Stimulated activated CD4-positive, alpha-beta T cell treated with anti-CD3 and anti-CD28 coated beads, Interleukin-15, amount 100 ng/mL, for 24 hours (primary cell): ENCODE measurements around the gene RECK.
A peak's percentile ranks its signal among the peaks of the same experiment; 100 is the strongest.
"Not testable (repeated sequence)": the region's sequence is repeated elsewhere in the genome, so short reads cannot be mapped to it uniquely, and the experiment has no call there.

ENCODE experiments used
- DNase-seq: peaks from one replicate; pipeline ENCODE4 v3.0.0-alpha.2; 2020

Gene RECK

GRCh38 chr9:36036780-36037548 is at the start of gene RECK:
RECK (plus strand) TSS chr9:36036913; CDS start chr9:36036999, 86 bp downstream.
- DNase-seq: peak; percentile 96

GRCh38 chr9:35990155-35990554 is 46.6 kb upstream of the RECK start:
- DNase-seq: no peak

- DNase-seq: not testable (repeated sequence)
Observed at GRCh38 chr9:35993136-35993535, 43.6 kb upstream of the RECK start.

GRCh38 chr9:35993976-35994720 is 42.6 kb upstream of the RECK start:
- no peak for DNase-seq

- no peak for DNase-seq
Observed at GRCh38 chr9:35994959-35995358, 41.8 kb upstream of the RECK start.

- no peak for DNase-seq
Observed at GRCh38 chr9:35996358-35996970, 40.2 kb upstream of the RECK start.

DNA sequence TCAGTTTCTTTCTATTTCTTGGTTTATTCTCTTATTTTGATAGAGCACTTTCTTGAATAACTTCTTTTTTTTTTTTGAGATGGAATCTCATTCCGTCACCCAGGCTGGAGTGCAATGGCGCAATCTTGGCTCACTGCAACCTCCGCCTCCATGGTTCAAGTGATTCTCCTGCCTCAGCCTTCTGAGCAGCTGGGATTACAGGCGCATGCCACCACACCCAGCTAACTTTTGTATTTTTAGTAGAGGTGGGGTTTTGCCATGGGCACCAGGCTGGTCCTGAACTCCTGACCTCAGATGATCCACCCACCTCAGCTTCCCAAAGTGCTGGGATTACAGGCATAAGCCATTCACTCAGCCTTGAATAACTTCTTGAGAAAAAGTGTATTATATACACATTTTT is 39.7 kb upstream of the RECK start:
- DNase-seq: not testable (repeated sequence)

- no peak for DNase-seq
Observed at GRCh38 chr9:35998333-35998732, 38.4 kb upstream of the RECK start.

DNA sequence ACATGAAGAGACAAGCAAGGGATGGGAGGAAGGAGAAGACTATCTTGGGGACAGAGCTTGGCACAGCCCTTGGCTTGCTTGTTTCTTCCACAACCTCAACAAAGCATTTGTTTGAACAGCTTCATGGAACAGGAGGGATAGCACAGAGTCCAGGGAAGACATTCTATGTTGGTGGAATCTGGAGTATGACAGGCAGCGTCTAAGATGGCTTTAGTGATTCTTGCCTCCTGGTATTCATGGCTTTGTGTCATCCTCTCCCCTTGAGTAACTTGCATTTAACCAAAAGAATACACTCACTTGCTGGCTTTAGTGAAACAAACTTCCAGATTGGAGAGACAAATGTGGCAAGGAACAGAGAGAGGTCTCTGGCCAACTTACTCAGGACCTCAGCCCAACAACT is 30.8 kb upstream of the RECK start:
- no peak for DNase-seq

DNA sequence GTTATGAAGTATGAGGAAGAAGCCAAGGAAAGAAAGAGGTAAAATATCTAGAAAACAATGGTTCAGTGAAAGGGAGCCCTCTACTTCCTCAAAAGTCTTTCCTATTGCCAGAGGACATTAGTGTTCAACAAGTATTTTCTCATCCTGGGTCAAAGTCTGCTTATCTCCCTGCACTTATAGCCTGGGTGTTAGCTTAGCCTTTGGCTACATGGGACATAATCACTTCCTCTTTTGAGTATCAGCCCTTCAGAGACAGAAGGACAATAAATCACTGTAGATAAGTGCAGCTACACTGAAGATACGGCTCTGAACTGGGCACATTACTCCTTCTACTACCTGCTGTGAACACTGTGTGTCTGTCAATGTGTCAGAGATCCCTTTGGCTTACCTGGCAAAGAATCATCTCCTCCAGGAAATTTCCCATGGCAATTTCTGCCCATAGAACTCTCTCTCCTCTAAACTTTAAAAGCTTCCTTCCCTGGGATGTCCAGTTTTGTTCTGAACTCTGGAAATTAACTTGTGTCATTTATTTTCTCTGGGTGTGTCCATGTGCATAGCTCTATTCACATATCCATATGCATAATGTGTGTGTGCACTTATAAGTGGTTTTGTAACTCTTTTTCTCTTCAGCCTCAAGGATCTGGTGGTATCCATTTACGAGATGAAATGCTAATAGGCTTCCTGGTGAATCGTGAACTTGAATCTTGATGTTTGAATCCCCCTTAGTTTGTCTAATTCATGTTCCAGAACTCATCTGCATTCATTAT is 30.0 kb upstream of the RECK start:
- DNase-seq: no peak

DNA sequence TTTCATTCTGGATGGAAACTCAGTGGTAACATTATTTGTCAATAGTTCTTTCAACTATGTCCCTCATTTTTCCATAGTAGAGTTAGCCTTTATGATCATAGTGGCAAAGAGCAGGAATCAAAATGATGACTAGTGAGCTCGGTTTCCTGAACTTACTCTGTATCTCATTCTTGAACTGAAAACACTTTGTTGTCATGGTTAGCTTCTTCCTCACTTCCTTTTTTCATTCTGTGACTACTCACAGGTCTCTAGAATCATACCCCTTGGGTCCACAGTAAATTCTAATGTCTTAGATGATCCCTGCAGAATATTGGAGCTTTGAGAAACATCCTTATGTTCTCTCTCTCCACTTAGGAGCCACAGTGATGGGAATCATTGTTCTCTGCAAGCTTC is 29.4 kb upstream of the RECK start:
- DNase-seq: no peak

- no peak for DNase-seq
Observed at GRCh38 chr9:36007852-36008251, 28.9 kb upstream of the RECK start.

DNA sequence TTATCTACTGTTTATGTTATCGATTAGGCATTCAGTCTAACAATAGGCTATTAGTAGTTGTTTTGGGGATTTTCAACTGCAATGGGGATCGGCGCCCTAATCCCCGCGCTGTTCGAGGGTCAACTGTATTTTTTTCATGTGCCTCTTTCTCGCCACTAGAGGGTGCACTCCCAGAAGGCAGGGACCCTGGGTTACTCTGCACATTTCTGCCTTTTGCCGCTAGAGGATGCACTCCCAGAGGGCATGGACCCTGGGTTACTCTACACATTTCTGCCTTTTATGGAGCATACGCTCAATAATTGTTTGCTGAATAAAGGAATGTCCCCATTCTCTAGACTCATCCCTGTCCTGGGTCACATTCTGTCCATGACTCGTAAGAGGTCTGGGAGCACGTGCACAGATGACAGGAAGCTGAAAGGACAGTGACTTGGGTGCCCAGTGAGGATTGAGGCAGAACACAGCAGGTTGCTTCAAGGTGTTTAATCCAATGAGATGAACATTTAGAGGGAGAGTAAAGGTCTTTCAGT is 27.9 kb upstream of the RECK start:
- peak; percentile 77 for DNase-seq

DNA sequence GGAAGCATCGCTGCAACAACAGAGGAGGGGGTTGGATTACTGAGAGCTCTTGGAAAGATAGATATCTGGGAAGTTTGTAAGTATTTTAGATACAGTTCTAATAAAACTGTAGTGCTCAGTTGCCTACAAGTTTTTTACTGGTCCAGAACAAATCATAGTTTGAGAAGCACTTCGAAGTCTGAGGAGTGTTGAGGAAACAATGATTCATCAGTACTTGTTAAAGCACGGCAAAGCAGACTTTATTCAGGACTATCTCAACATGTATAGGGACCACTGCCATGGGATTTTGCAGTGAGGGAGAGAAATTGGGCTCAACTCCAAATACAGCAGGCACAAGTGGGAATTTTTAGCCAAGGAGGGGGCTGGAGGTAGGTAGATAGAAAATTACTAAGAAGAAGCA is 25.3 kb upstream of the RECK start:
- DNase-seq: no peak

DNA sequence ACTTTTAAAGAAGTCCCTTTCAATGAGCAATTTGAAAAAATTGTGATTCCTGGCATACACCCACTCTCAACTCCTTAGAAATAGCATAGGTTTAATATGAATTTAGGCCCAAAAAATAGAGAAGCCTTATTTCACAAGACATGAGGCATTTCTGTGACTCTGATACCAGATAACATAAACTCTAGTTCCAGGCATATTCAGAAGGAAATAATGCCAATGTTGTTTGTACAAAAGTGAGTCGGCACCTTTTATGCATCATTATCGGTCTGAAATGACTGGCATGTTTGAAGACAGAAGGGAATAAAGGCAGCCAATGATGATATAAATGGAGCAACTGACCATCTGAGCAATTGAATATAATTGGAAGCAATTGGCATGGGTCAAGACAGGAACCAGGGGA is 19.4 kb upstream of the RECK start:
- DNase-seq: no peak

GRCh38 chr9:36018129-36018528 is 18.6 kb upstream of the RECK start:
- DNase-seq: no peak

- no peak for DNase-seq
Observed at GRCh38 chr9:36018891-36019720, 17.6 kb upstream of the RECK start.

GRCh38 chr9:36021968-36022367 is 14.7 kb upstream of the RECK start:
- DNase-seq: no peak

- peak; percentile 75 for DNase-seq
Observed at GRCh38 chr9:36023260-36024048, 13.3 kb upstream of the RECK start.

- DNase-seq: no peak
Observed at GRCh38 chr9:36025746-36026145, 11.0 kb upstream of the RECK start.

DNA sequence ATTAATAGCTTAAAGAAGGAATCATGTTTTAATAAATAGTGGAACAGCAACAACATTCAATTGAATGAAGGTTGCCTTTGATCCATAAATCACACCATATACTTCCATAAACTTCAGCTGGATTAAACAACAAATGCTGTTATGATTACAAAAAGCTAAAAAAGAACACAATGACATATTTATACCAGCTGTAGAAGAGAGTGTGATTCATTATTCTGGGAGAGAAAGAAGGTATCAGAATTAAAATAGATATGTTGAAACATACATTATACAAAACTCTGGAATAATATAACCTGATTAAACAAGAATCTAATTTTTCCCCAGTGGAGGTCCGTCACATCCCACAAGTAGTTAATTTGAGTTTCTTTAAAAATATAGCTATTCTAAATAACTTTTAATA is 7.5 kb upstream of the RECK start:
- DNase-seq: no peak
